Right lobe of liver (tissue), 6 donors: Measurements from ENCODE around the gene EMX2. TPM values are rescaled to one million over a fixed set of nuclear protein-coding genes. Genes with fewer than 3 reads are reported as not detected.

Experiments used
- ATAC-seq, 4 donors: fragments of 200-7000 bp; cut with Tn5 transposase; one replicate each; pipeline ENCODE4 v1.9.1; 2020; ENCODE audit warnings: mild to moderate bottlenecking in 4 of 4, moderate library complexity in 4 of 4
- DNase-seq, 3 donors: peaks; one replicate each; pipeline ENCODE4 v3.0.0-alpha.2; 2020
- H3K27ac ChIP-seq, 3 donors: fragments of 200-600 bp; one replicate each; pipeline ENCODE4 v1.8.0; 2022
- H3K27me3 ChIP-seq, 2 donors: fragments of 200-600 bp; one replicate each; pipeline ENCODE4 v1.8.0; 2022
- H3K36me3 ChIP-seq, 4 donors: fragments of 200-600 bp; sonication (generic) in 1 of 4; one replicate each; pipeline versions ENCODE4 v1.5.1 to v1.8.0; 2017 to 2022; ENCODE audit warnings: control low read depth in 1 of 4
- H3K4me1 ChIP-seq, 4 donors: fragments of 200-600 bp; sonication (generic) in 1 of 4; one replicate each; pipeline versions ENCODE4 v1.5.1 to v1.8.0; 2017 to 2022; ENCODE audit warnings: control low read depth in 1 of 4
- H3K4me3 ChIP-seq, 3 donors: fragments of 200-600 bp; one replicate each; pipeline ENCODE4 v1.8.0; 2022
- H3K9me3 ChIP-seq, 4 donors: fragments of 200-600 bp; sonication (generic) in 1 of 4; one replicate each; pipeline versions ENCODE4 v1.5.1 to v1.8.0; 2017 to 2022; ENCODE audit warnings: control low read depth in 1 of 4
- POLR2A ChIP-seq: fragments of 450-650 bp; IDR thresholded peaks from one replicate; pipeline ENCODE4 v1.6.1; 2017; ENCODE audit warnings: antibody characterized with exemption, mild to moderate bottlenecking
- WGBS: methylation state at CpG from one replicate; pipeline ENCODE4 v1.1.6; 2018; ENCODE audit warnings: low coverage, low lambda C conversion rate; ENCODE audit not compliant: insufficient coverage; ENCODE audit errors: missing lambda C conversion rate; 5-methylcytosine and 5-hydroxymethylcytosine counted together
- intact Hi-C, 2 donors: fragments of 100-400 bp; cut with DNase I; formaldehyde crosslinking; loops; one replicate each; pipeline versions ENCODE4 v1.11.2 to v1.14.1; 2022
- total RNA-seq, 6 experiments: library from RNA; depleted of rRNA in 2 of 6; stranded (reverse); fragments of >200 nt in 2 of 6; fragmentation: NEBNext Ultra II Directional in 3 of 6; extraction: Animal tissue kit (Norgen Biotek cat#: 25700) in 3 of 6; gene quantifications; one replicate each; pipeline versions ENCODE4 v1.1.0 to v1.2.4, GENCODE V29; 2016 to 2023
- TF ChIP-seq, protein P1 (sequence below), 4 donors: fragments of 200-600 bp in 3 of 4; fragments of 450-650 bp in 1 of 4; IDR thresholded peaks; one replicate each; pipeline versions ENCODE4 v1.5.1 to v1.8.0; 2016 to 2022; ENCODE audit warnings: antibody characterized with exemption in 4 of 4, mild to moderate bottlenecking in 2 of 4
- donor health status: DM: no; HTN: yes; CAD: no.
- donor health status: DM: no; HTN: no; CAD: no.
- donor health status: DM: no; HTN: no; CAD: no.
- donor health status: DM: no; HTN: yes; CAD: no.
- donor health status: DM: no; HTN: yes; CAD: no.

EMX2 gene
- total RNA-seq, 6 experiments from 2014 or later = not detected

DNA sequence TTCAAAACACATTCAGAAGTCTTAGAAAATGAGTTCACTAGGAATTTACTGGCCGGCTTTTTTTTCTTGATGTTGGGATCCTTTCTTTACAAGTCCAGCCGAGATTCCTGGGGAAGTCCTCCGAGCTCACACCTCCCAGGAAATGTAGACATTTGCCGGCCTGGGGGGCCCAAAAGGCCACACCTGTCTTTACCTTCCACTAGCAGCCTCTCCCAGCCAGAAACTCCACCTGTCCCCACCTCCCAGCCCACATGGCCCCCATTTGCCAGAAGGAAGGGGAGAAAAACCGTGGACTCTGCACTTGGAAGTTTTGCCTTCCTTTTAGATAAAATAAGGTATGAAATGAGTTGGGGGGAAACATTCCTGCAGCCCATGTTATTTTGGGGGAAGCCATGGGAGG, 27.6 kb upstream of the EMX2 start:
- no peak for ATAC-seq
- 59% methylated on average over 5 of the region's 5 CpGs for WGBS
- H3K36me3 ChIP-seq = no peaks in the 10 kb centered on the region
- TF ChIP-seq POLR2A = no peak
- TF ChIP-seq, protein P1, sequence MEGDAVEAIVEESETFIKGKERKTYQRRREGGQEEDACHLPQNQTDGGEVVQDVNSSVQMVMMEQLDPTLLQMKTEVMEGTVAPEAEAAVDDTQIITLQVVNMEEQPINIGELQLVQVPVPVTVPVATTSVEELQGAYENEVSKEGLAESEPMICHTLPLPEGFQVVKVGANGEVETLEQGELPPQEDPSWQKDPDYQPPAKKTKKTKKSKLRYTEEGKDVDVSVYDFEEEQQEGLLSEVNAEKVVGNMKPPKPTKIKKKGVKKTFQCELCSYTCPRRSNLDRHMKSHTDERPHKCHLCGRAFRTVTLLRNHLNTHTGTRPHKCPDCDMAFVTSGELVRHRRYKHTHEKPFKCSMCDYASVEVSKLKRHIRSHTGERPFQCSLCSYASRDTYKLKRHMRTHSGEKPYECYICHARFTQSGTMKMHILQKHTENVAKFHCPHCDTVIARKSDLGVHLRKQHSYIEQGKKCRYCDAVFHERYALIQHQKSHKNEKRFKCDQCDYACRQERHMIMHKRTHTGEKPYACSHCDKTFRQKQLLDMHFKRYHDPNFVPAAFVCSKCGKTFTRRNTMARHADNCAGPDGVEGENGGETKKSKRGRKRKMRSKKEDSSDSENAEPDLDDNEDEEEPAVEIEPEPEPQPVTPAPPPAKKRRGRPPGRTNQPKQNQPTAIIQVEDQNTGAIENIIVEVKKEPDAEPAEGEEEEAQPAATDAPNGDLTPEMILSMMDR (IDR thresholded peaks at IDR 0.05) = no peak
- H3K27ac ChIP-seq = no peak overlapping the region
- no peaks in the 10 kb centered on the region for H3K4me1 ChIP-seq
- no peaks in the 10 kb centered on the region for H3K27me3 ChIP-seq
- no peaks in the 10 kb centered on the region for H3K9me3 ChIP-seq
- intact Hi-C loops = no loop called here
- DNase-seq = no peak
- H3K4me3 ChIP-seq = no peak overlapping the region

DNA sequence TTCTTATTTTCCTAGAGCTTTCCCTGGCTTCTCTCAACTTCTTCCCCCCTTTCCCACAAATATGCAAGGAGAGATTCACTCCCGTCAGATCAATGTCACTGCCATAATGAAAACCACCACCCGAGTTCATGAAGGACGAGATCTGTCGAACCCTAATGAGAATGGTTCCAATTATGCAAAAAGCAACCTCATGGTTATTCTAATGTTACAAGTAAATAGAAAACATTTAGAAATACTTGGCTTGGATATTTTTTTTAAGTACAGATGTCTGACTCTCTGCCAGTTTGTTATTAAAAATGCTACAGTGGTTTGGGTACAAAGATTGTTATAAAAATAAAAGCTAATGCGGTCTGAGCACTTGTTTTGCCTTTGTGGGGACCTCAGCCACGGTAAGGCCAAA, 25.9 kb upstream of the EMX2 start:
- DNase-seq = no peak
- no peak overlapping the region for H3K27ac ChIP-seq
- no peak for TF ChIP-seq POLR2A
- TF ChIP-seq, protein P1 (IDR thresholded peaks at IDR 0.05) = no peak
- ATAC-seq = no peak
- H3K27me3 ChIP-seq = no peaks in the 10 kb centered on the region
- no peaks in the 10 kb centered on the region for H3K9me3 ChIP-seq
- no peaks in the 10 kb centered on the region for H3K36me3 ChIP-seq
- no peak overlapping the region for H3K4me3 ChIP-seq
- intact Hi-C loops = no loop called here
- WGBS = 85% methylated on average over 6 of the region's 6 CpGs
- H3K4me1 ChIP-seq = no peaks in the 10 kb centered on the region

DNA sequence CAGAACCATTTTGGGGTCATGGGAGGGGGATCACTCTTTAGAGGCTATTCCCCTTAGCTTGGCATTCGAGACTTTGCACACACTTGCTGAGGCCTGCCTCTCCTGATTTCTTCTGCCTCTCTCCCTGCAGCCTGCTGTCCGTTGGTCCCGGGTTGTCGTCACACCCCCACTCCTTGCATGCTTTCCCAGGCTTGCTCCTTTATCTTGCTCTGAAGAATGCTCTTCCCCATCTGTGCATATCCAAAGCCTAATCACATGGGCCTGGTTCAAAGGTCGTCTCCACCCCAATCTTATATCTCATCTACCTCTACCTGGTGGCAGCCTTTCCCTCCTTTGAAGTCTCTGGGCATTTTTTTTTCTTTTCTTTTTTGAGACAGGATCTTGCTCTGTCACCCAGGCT, 24.3 kb upstream of the EMX2 start:
- DNase-seq = no peak
- no peak overlapping the region for H3K4me3 ChIP-seq
- no peak for ATAC-seq
- TF ChIP-seq POLR2A = no peak
- H3K27me3 ChIP-seq = no peaks in the 10 kb centered on the region
- H3K4me1 ChIP-seq = no peaks in the 10 kb centered on the region
- H3K27ac ChIP-seq = no peak overlapping the region
- 36% methylated on average over 5 of the region's 5 CpGs for WGBS
- intact Hi-C loops = no loop called here
- no peaks in the 10 kb centered on the region for H3K9me3 ChIP-seq
- H3K36me3 ChIP-seq = no peaks in the 10 kb centered on the region

DNA sequence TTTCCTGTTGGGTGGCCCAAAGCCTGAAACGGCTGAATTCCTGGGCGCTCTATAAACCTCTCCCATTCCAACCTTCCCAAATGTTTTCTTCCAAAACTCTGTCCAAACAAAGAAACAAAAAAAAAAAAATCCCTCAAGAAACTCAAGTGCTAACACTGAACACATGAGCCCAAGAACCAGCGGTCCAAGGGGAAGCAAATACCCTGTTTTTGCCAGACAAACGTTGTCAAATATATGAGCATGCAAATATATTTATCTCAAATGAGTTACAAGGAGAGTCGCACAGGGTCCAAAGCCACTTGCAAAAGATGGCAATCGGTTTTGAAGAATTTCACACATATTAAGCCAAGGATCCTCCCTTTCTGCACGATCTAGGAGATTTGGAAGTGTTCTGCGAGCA, 23.3 kb upstream of the EMX2 start:
- intact Hi-C loops = no loop called here
- 56% methylated on average over 8 of the region's 8 CpGs for WGBS
- Histone ChIP-seq H3K9me3 (no peaks in the 10 kb centered on the region), H3K27ac (no peak overlapping the region), H3K4me1 (no peaks in the 10 kb centered on the region), H3K36me3 (no peaks in the 10 kb centered on the region), H3K27me3 (no peaks in the 10 kb centered on the region), H3K4me3 (no peak overlapping the region)
- DNase-seq (no peak), ATAC-seq (no peak)
- no peak for TF ChIP-seq POLR2A
- TF ChIP-seq, protein P1 (IDR thresholded peaks at IDR 0.05) = no peak

DNA sequence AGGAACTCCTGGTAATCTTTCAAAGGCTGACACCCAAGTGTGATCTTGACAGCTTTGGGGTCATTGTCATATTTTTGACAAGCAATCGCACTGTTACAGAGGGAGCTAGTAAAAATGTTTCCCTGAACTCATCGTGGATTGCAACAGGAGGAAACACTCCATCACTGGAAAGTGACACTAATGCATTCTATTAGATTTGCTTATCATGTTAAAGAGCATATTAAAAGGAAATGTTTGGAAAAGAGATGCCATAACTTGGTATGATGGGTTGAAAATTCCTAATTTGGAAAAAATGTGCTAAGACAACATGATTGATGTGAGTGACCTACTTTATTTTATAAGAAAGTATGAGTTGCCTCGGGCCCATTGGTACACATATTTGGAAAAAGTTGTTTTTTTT, 22.7 kb upstream of the EMX2 start:
- TF ChIP-seq POLR2A = no peak
- TF ChIP-seq, protein P1 (IDR thresholded peaks at IDR 0.05) = no peak

More for the DNA sequence above, 22.7 kb upstream of the EMX2 start:
- ATAC-seq (no peak), DNase-seq (no peak)
- Histone ChIP-seq H3K27me3 (no peaks in the 10 kb centered on the region), H3K4me3 (no peak overlapping the region), H3K36me3 (no peaks in the 10 kb centered on the region), H3K4me1 (no peaks in the 10 kb centered on the region), H3K27ac (no peak overlapping the region), H3K9me3 (no peaks in the 10 kb centered on the region)
- intact Hi-C loops = no loop called here
- 36% methylated on average over 3 of the region's 3 CpGs for WGBS
